Ascending aorta (tissue), 2 donors: Measurements from ENCODE around the gene ZBTB8OS. TPM values are rescaled to one million over a fixed set of nuclear protein-coding genes. Genes with fewer than 3 reads are reported as not detected.

Experiments
- DNase-seq, 2 donors: peaks; one replicate each; pipeline ENCODE4 v3.0.0-alpha.2; 2019; ENCODE audit warnings: low spot score in 2 of 2
- H3K27ac ChIP-seq, 2 donors: fragments of 200-600 bp; sonication (generic); one replicate each; pipeline ENCODE4 v1.5.1; 2016 to 2017; ENCODE audit warnings: mild to moderate bottlenecking in 1 of 2
- H3K27me3 ChIP-seq: fragments of 200-600 bp; sonication (generic); one replicate; pipeline ENCODE4 v1.5.1; 2017
- H3K36me3 ChIP-seq, 2 donors: fragments of 200-600 bp; sonication (generic); one replicate each; pipeline ENCODE4 v1.5.1; 2016
- H3K4me1 ChIP-seq, 2 donors: fragments of 200-600 bp; sonication (generic); one replicate each; pipeline ENCODE4 v1.5.1; 2016 to 2017; ENCODE audit warnings: mild to moderate bottlenecking in 1 of 2
- H3K4me3 ChIP-seq, 2 donors: fragments of 200-600 bp; sonication (generic); one replicate each; pipeline ENCODE4 v1.5.1; 2016 to 2017; ENCODE audit warnings: mild to moderate bottlenecking in 1 of 2
- H3K9me3 ChIP-seq, 2 donors: fragments of 200-600 bp; sonication (generic); one replicate each; pipeline ENCODE4 v1.5.1; 2016
- CTCF ChIP-seq, 3 experiments: fragments of 200-600 bp in 2 of 3; fragments of 450-650 bp in 1 of 3; sonication (generic) in 2 of 3; IDR thresholded peaks; one replicate each; pipeline ENCODE4 v1.5.1; 2016 to 2019; ENCODE audit warnings: antibody characterized with exemption in 3 of 3, mild to moderate bottlenecking in 1 of 3, moderate library complexity in 1 of 3
- intact Hi-C: fragments of 100-400 bp; cut with DNase I; formaldehyde crosslinking; loops from one replicate; pipeline ENCODE4 v1.15.1; 2023
- total RNA-seq: library from RNA; depleted of rRNA; stranded (reverse); fragments of >200 nt; gene quantifications from one replicate; pipeline ENCODE4 v1.1.0, GENCODE V29; 2016

ZBTB8OS gene
- total RNA-seq, 1 donor from 2014 or later = 3.0 TPM

- Histone ChIP-seq H3K4me1 (no peaks in the 10 kb centered on the region), H3K27ac (no peak overlapping the region), H3K36me3 (no peaks in the 10 kb centered on the region), H3K4me3 (no peak overlapping the region), H3K27me3 (no peaks in the 10 kb centered on the region), H3K9me3 (no peaks in the 10 kb centered on the region)
- TF ChIP-seq CTCF (IDR thresholded peaks at IDR 0.05) = no peak
- intact Hi-C loops = no loop called here
- no peak for DNase-seq
These were observed 36.9 kb downstream of the ZBTB8OS start for GRCh38 chr1:32613472-32613871.

- Histone ChIP-seq H3K9me3 (no peaks in the 10 kb centered on the region), H3K27me3 (no peaks in the 10 kb centered on the region), H3K4me3 (peak overlapping the region; percentile 47 to 62), H3K36me3 (no peaks in the 10 kb centered on the region), H3K27ac (peak overlapping the region in 1 of 2 donors; percentile 35), H3K4me1 (no peaks in the 10 kb centered on the region)
- peak; percentile 54 to 93 for DNase-seq
- peak in 2 of 3 experiments; percentile 31 to 40 for TF ChIP-seq CTCF (IDR thresholded peaks at IDR 0.05)
- intact Hi-C loops = no loop called here
These were observed 38.0 kb downstream of the ZBTB8OS start for GRCh38 chr1:32612189-32612881.

- no peaks in the 10 kb centered on the region for H3K27me3 ChIP-seq
- intact Hi-C loops = no loop called here
- H3K36me3 ChIP-seq = no peaks in the 10 kb centered on the region
- H3K9me3 ChIP-seq = no peaks in the 10 kb centered on the region
- H3K4me3 ChIP-seq = peak overlapping the region; percentile 47 to 62
- no peaks in the 10 kb centered on the region for H3K4me1 ChIP-seq
- no peak for TF ChIP-seq CTCF (IDR thresholded peaks at IDR 0.05)
- H3K27ac ChIP-seq = no peak overlapping the region
- no peak for DNase-seq
These were observed 38.5 kb downstream of the ZBTB8OS start for GRCh38 chr1:32611859-32612188.

- no peak for DNase-seq
- no peaks in the 10 kb centered on the region for H3K4me1 ChIP-seq
These were observed 41.2 kb downstream of the ZBTB8OS start for GRCh38 chr1:32609180-32609579.

GRCh38 chr1:32606565-32607371 lies 43.6 kb downstream of the ZBTB8OS start:
- Histone ChIP-seq H3K36me3 (peaks cover 0 to 4% of the 10 kb centered on the region in 2 donors), H3K4me1 (no peaks in the 10 kb centered on the region), H3K9me3 (no peaks in the 10 kb centered on the region), H3K27ac (no peak overlapping the region), H3K4me3 (no peak overlapping the region), H3K27me3 (no peaks in the 10 kb centered on the region)
- intact Hi-C loops = no loop called here
- no peak for DNase-seq
- no peak for TF ChIP-seq CTCF (IDR thresholded peaks at IDR 0.05)

More at GRCh38 chr1:32609180-32609579, 41.2 kb downstream of the ZBTB8OS start:
- Histone ChIP-seq H3K9me3 (no peaks in the 10 kb centered on the region), H3K27ac (no peak overlapping the region), H3K36me3 (peaks cover 0 to 4% of the 10 kb centered on the region in 2 donors), H3K27me3 (no peaks in the 10 kb centered on the region), H3K4me3 (no peak overlapping the region)
- intact Hi-C loops = no loop called here
- TF ChIP-seq CTCF (IDR thresholded peaks at IDR 0.05) = no peak
